ENCODE measurements around the gene AUTS2. TPM values are rescaled to one million over a fixed set of nuclear protein-coding genes. Genes with fewer than 3 reads are reported as not detected.

The AUTS2 gene
- total RNA-seq, 1 donor from 2014 or later: 80.6 TPM

- no peaks in the 10 kb centered on the region for H3K9me3 Mint-ChIP-seq (ENCODE audit: unreplicated experiment)
- no peak for TF ChIP-seq CTCF (IDR thresholded peaks at IDR 0.05)
- H3K4me3 Mint-ChIP-seq (ENCODE audit: unreplicated experiment): no peak overlapping the region
- no peaks in the 10 kb centered on the region for H3K4me1 Mint-ChIP-seq (ENCODE audit: unreplicated experiment)
- H3K36me3 Mint-ChIP-seq (ENCODE audit: unreplicated experiment): peaks cover 5% of the 10 kb centered on the region
- no peaks in the 10 kb centered on the region for H3K27me3 Mint-ChIP-seq (ENCODE audit: unreplicated experiment)
- no peak for DNase-seq (ENCODE audit: extremely low spot score, unreplicated experiment)
- no peak overlapping the region for H3K27ac Mint-ChIP-seq (ENCODE audit: unreplicated experiment)
These were observed 935.3 kb downstream of the AUTS2 start for GRCh38 chr7:70533614-70534013.

- H3K36me3 Mint-ChIP-seq (ENCODE audit: unreplicated experiment): peaks cover 4% of the 10 kb centered on the region
- H3K9me3 Mint-ChIP-seq (ENCODE audit: unreplicated experiment): no peaks in the 10 kb centered on the region
- peaks cover 5% of the 10 kb centered on the region for H3K4me1 Mint-ChIP-seq (ENCODE audit: unreplicated experiment)
- no peaks in the 10 kb centered on the region for H3K27me3 Mint-ChIP-seq (ENCODE audit: unreplicated experiment)
- no peak for TF ChIP-seq CTCF (IDR thresholded peaks at IDR 0.05)
- no peak overlapping the region for H3K4me3 Mint-ChIP-seq (ENCODE audit: unreplicated experiment)
- no peak for DNase-seq (ENCODE audit: extremely low spot score, unreplicated experiment)
- no peak overlapping the region for H3K27ac Mint-ChIP-seq (ENCODE audit: unreplicated experiment)
These were observed 940.9 kb downstream of the AUTS2 start for GRCh38 chr7:70539205-70539604.

- Mint-ChIP-seq H3K4me1 (ENCODE audit: unreplicated experiment) (peaks cover 5% of the 10 kb centered on the region), H3K27ac (ENCODE audit: unreplicated experiment) (no peak overlapping the region), H3K9me3 (ENCODE audit: unreplicated experiment) (no peaks in the 10 kb centered on the region), H3K27me3 (ENCODE audit: unreplicated experiment) (no peaks in the 10 kb centered on the region), H3K4me3 (ENCODE audit: unreplicated experiment) (no peak overlapping the region), H3K36me3 (ENCODE audit: unreplicated experiment) (peaks cover 4% of the 10 kb centered on the region)
- no peak for DNase-seq (ENCODE audit: extremely low spot score, unreplicated experiment)
- TF ChIP-seq CTCF (IDR thresholded peaks at IDR 0.05): no peak
These were observed 941.3 kb downstream of the AUTS2 start for GRCh38 chr7:70539617-70540016.

- H3K27ac Mint-ChIP-seq (ENCODE audit: unreplicated experiment): no peak overlapping the region
- TF ChIP-seq CTCF (IDR thresholded peaks at IDR 0.05): no peak
- peaks cover 5% of the 10 kb centered on the region for H3K4me1 Mint-ChIP-seq (ENCODE audit: unreplicated experiment)
- no peak for DNase-seq (ENCODE audit: extremely low spot score, unreplicated experiment)
- peaks cover 4% of the 10 kb centered on the region for H3K36me3 Mint-ChIP-seq (ENCODE audit: unreplicated experiment)
- H3K9me3 Mint-ChIP-seq (ENCODE audit: unreplicated experiment): no peaks in the 10 kb centered on the region
- H3K4me3 Mint-ChIP-seq (ENCODE audit: unreplicated experiment): no peak overlapping the region
- no peaks in the 10 kb centered on the region for H3K27me3 Mint-ChIP-seq (ENCODE audit: unreplicated experiment)
These were observed 942.4 kb downstream of the AUTS2 start for GRCh38 chr7:70540641-70541040.

GRCh38 chr7:70542750-70543376 is 944.6 kb downstream of the AUTS2 start:
- Mint-ChIP-seq H3K27ac (ENCODE audit: unreplicated experiment) (no peak overlapping the region), H3K27me3 (ENCODE audit: unreplicated experiment) (no peaks in the 10 kb centered on the region), H3K9me3 (ENCODE audit: unreplicated experiment) (no peaks in the 10 kb centered on the region), H3K4me3 (ENCODE audit: unreplicated experiment) (no peak overlapping the region), H3K4me1 (ENCODE audit: unreplicated experiment) (peaks cover 5% of the 10 kb centered on the region), H3K36me3 (ENCODE audit: unreplicated experiment) (peaks cover 6% of the 10 kb centered on the region)
- TF ChIP-seq CTCF (IDR thresholded peaks at IDR 0.05): no peak
- DNase-seq (ENCODE audit: extremely low spot score, unreplicated experiment): no peak
